Dendritic cell treated with granulocyte-macrophage colony-stimulating factor and Interleukin-4, amounts not matched to agents 40 ng/mL and 50 ng/mL, for 4 days (primary cell): ENCODE results near the gene FOXD4L1.
A peak's percentile ranks its signal among the peaks of the same experiment; 100 is the strongest.
"Not testable (repeated sequence)": the region's sequence is repeated elsewhere in the genome, so short reads cannot be mapped to it uniquely, and the experiment has no call there.

Experiments used
- H3K27ac Mint-ChIP-seq: one replicate; pipeline ENCODE4 v1.8.0; 2022; ENCODE audit warnings: mild to moderate bottlenecking, mixed read lengths
- H3K27me3 Mint-ChIP-seq: one replicate; pipeline ENCODE4 v1.8.0; 2022; ENCODE audit warnings: mild to moderate bottlenecking, mixed read lengths
- H3K36me3 Mint-ChIP-seq: one replicate; pipeline ENCODE4 v1.8.0; 2022; ENCODE audit warnings: low read depth, mixed read lengths
- H3K4me1 Mint-ChIP-seq: one replicate; pipeline ENCODE4 v1.8.0; 2022; ENCODE audit warnings: low read depth, mixed read lengths
- H3K4me3 Mint-ChIP-seq: one replicate; pipeline ENCODE4 v1.8.0; 2022; ENCODE audit warnings: mild to moderate bottlenecking, moderate library complexity, mixed read lengths
- H3K9me3 Mint-ChIP-seq: one replicate; pipeline ENCODE4 v1.8.0; 2022; ENCODE audit warnings: mixed read lengths
- intact Hi-C: fragments of 100-400 bp; cut with micrococcal nuclease; formaldehyde crosslinking; loops from one replicate; pipeline ENCODE4 v1.15.0; 2022

FOXD4L1 gene

GRCh38 chr2:113510913-113511312 lies 12.4 kb downstream of the FOXD4L1 start:
- H3K4me1 Mint-ChIP-seq, H3K9me3 Mint-ChIP-seq, H3K4me3 Mint-ChIP-seq, H3K27ac Mint-ChIP-seq, intact Hi-C loops, H3K36me3 Mint-ChIP-seq: not testable (repeated sequence)
- peaks cover 31% of the 10 kb centered on the region for H3K27me3 Mint-ChIP-seq

GRCh38 chr2:113511859-113512258 lies 13.4 kb downstream of the FOXD4L1 start:
- not testable (repeated sequence) for H3K9me3 Mint-ChIP-seq

GRCh38 chr2:113515457-113515856 lies 17.0 kb downstream of the FOXD4L1 start:
- peaks cover 12% of the 10 kb centered on the region for H3K27me3 Mint-ChIP-seq
- H3K9me3 Mint-ChIP-seq, H3K4me3 Mint-ChIP-seq, H3K4me1 Mint-ChIP-seq, H3K27ac Mint-ChIP-seq, H3K36me3 Mint-ChIP-seq, intact Hi-C loops: not testable (repeated sequence)

More at GRCh38 chr2:113511859-113512258, 13.4 kb downstream of the FOXD4L1 start:
- H3K4me1 Mint-ChIP-seq, intact Hi-C loops, H3K36me3 Mint-ChIP-seq, H3K27ac Mint-ChIP-seq, H3K4me3 Mint-ChIP-seq: not testable (repeated sequence)
- H3K27me3 Mint-ChIP-seq: peaks cover 31% of the 10 kb centered on the region

- intact Hi-C loops, H3K9me3 Mint-ChIP-seq, H3K4me1 Mint-ChIP-seq, H3K27ac Mint-ChIP-seq, H3K36me3 Mint-ChIP-seq, H3K4me3 Mint-ChIP-seq: not testable (repeated sequence)
- H3K27me3 Mint-ChIP-seq: peaks cover 13% of the 10 kb centered on the region
These were observed 17.5 kb downstream of the FOXD4L1 start for GRCh38 chr2:113515995-113516394.

GRCh38 chr2:113517025-113517424 lies 18.6 kb downstream of the FOXD4L1 start:
- H3K4me1 Mint-ChIP-seq, H3K4me3 Mint-ChIP-seq, H3K36me3 Mint-ChIP-seq, H3K9me3 Mint-ChIP-seq, intact Hi-C loops, H3K27ac Mint-ChIP-seq: not testable (repeated sequence)
- H3K27me3 Mint-ChIP-seq: peaks cover 11% of the 10 kb centered on the region

- H3K4me3 Mint-ChIP-seq, H3K4me1 Mint-ChIP-seq, H3K36me3 Mint-ChIP-seq, H3K9me3 Mint-ChIP-seq, H3K27ac Mint-ChIP-seq, intact Hi-C loops, H3K27me3 Mint-ChIP-seq: not testable (repeated sequence)
These were observed 22.4 kb downstream of the FOXD4L1 start for GRCh38 chr2:113520837-113521236.

GRCh38 chr2:113521492-113521891 lies 23.0 kb downstream of the FOXD4L1 start:
- H3K36me3 Mint-ChIP-seq, H3K4me1 Mint-ChIP-seq, intact Hi-C loops: not testable (repeated sequence)

GRCh38 chr2:113524986-113525385 lies 26.5 kb downstream of the FOXD4L1 start:
- not testable (repeated sequence) for H3K4me3 Mint-ChIP-seq, H3K27me3 Mint-ChIP-seq

More at GRCh38 chr2:113521492-113521891, 23.0 kb downstream of the FOXD4L1 start:
- not testable (repeated sequence) for H3K9me3 Mint-ChIP-seq, H3K4me3 Mint-ChIP-seq, H3K27ac Mint-ChIP-seq, H3K27me3 Mint-ChIP-seq

GRCh38 chr2:113527350-113528045 lies 29.0 kb downstream of the FOXD4L1 start:
- H3K9me3 Mint-ChIP-seq, H3K4me1 Mint-ChIP-seq, H3K4me3 Mint-ChIP-seq, H3K27me3 Mint-ChIP-seq, intact Hi-C loops, H3K27ac Mint-ChIP-seq, H3K36me3 Mint-ChIP-seq: not testable (repeated sequence)

More at GRCh38 chr2:113524986-113525385, 26.5 kb downstream of the FOXD4L1 start:
- H3K9me3 Mint-ChIP-seq, H3K4me1 Mint-ChIP-seq, H3K36me3 Mint-ChIP-seq, H3K27ac Mint-ChIP-seq, intact Hi-C loops: not testable (repeated sequence)

- H3K4me3 Mint-ChIP-seq, intact Hi-C loops, H3K27ac Mint-ChIP-seq, H3K36me3 Mint-ChIP-seq, H3K27me3 Mint-ChIP-seq, H3K9me3 Mint-ChIP-seq, H3K4me1 Mint-ChIP-seq: not testable (repeated sequence)
These were observed 29.7 kb downstream of the FOXD4L1 start for GRCh38 chr2:113528126-113528525.

- H3K4me3 Mint-ChIP-seq, H3K9me3 Mint-ChIP-seq, H3K4me1 Mint-ChIP-seq, H3K36me3 Mint-ChIP-seq, H3K27me3 Mint-ChIP-seq, intact Hi-C loops, H3K27ac Mint-ChIP-seq: not testable (repeated sequence)
These were observed 30.4 kb downstream of the FOXD4L1 start for GRCh38 chr2:113528904-113529303.

GRCh38 chr2:113532991-113533390 lies 34.5 kb downstream of the FOXD4L1 start:
- H3K36me3 Mint-ChIP-seq, H3K27me3 Mint-ChIP-seq, H3K4me1 Mint-ChIP-seq, intact Hi-C loops, H3K9me3 Mint-ChIP-seq, H3K27ac Mint-ChIP-seq, H3K4me3 Mint-ChIP-seq: not testable (repeated sequence)

GRCh38 chr2:113536573-113536972 lies 38.1 kb downstream of the FOXD4L1 start:
- H3K9me3 Mint-ChIP-seq, intact Hi-C loops, H3K36me3 Mint-ChIP-seq, H3K27ac Mint-ChIP-seq, H3K4me1 Mint-ChIP-seq, H3K4me3 Mint-ChIP-seq, H3K27me3 Mint-ChIP-seq: not testable (repeated sequence)

GRCh38 chr2:113540834-113541203 lies 42.4 kb downstream of the FOXD4L1 start:
- peak overlapping the region; percentile 81 for H3K4me3 Mint-ChIP-seq
- intact Hi-C loops, H3K9me3 Mint-ChIP-seq, H3K4me1 Mint-ChIP-seq, H3K36me3 Mint-ChIP-seq: not testable (repeated sequence)
- H3K27ac Mint-ChIP-seq: peak overlapping the region; percentile 67
- H3K27me3 Mint-ChIP-seq: peaks cover 15% of the 10 kb centered on the region

- H3K27ac Mint-ChIP-seq: peak overlapping the region; percentile 67
- peaks cover 15% of the 10 kb centered on the region for H3K27me3 Mint-ChIP-seq
- peak overlapping the region; percentile 81 for H3K4me3 Mint-ChIP-seq
- H3K36me3 Mint-ChIP-seq, H3K4me1 Mint-ChIP-seq, H3K9me3 Mint-ChIP-seq, intact Hi-C loops: not testable (repeated sequence)
These were observed 42.9 kb downstream of the FOXD4L1 start for GRCh38 chr2:113541204-113541975.
